ENCODE measurements around the gene ESPL1.

GRCh38 chr12:53308276-53308675 is 40.2 kb downstream of the ESPL1 start:
- TF ChIP-seq CTCF (IDR thresholded peaks at IDR 0.05; ENCODE audit: insufficient read depth, low read length, poor library complexity, severe bottlenecking) (no peak), EZH2phosphoT487 (conservative IDR thresholded peaks at IDR 0.05; ENCODE audit: low read length) (no peak)
